COR-L47 (cell line): Measurements from ENCODE around the gene HMOX2.

Experiments
- DNase-seq: peaks from one replicate; lab custom pipeline; 2025; lab: John Stamatoyannopoulos, UW

Gene HMOX2

DNA sequence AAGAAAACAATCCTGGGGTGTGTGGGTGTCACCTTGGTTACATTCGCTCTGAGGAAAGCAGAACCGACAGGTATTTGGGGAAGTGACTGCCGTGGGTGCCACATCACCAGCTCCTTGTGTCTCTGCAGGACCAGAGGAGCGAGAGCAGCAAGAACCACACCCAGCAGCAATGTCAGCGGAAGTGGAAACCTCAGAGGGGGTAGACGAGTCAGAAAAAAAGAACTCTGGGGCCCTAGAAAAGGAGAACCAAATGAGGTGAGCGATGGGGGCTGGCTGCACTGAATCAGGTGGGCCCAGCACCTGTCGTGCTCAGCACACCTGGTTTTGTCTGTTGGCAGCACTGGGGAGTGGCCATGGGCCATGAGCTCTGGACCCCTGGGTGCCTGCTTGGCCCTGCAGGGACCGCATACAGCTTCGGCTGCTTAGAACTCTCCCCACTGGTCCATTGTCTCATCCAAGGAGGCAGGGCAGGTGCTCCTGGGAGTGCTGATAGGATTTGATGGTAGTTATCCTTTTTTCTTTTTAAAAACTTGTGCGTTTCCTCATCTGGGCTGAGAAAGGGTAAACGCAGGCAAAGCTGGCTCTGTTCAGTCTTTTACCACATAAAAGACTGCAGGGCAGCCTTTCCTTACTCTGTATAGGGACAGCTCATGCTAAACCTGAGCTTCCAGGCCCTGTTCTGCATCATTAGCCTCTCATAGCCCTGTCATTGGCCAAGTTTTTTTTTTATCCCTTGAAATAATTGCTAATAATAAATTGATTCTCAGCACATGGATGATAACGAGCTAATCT, 29.4 kb downstream of the HMOX2 start:
- no peak for DNase-seq

DNA sequence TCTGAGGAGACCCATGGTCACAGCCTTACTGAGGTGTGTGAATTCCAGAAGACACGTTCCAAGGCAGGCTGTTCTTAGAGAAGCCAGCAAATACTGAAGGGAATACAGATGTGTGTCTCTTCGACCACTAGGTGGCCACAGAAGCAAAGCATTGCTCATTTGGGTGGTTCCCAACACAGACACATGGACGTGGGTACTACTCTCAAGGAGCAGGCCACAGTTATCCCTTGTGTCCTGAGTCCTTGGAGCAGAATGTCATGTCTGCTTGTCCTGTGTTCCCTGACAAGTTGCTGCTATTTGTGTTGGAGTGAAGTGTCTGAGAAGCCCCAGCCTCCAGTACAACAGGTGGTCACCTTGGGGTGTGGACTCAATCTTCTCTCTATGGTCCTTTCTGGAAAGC, 30.3 kb downstream of the HMOX2 start:
- DNase-seq, result peak; percentile 62

DNA sequence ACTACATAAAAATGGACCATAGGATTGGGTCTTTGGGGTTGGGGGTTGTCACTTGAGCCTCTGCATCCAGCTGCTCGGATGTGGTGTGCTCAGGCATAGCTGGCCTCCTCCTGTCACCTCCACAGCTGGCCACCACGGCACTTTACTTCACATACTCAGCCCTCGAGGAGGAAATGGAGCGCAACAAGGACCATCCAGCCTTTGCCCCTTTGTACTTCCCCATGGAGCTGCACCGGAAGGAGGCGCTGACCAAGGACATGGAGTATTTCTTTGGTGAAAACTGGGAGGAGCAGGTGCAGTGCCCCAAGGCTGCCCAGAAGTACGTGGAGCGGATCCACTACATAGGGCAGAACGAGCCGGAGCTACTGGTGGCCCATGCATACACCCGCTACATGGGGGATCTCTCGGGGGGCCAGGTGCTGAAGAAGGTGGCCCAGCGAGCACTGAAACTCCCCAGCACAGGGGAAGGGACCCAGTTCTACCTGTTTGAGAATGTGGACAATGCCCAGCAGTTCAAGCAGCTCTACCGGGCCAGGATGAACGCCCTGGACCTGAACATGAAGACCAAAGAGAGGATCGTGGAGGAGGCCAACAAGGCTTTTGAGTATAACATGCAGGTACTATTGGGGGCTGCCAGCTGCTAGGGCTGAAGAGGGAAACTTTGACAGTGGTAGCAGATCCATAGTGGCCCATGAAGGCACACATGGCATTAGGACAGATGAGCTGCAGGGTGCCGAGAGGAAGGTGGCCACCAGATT, 31.6 kb downstream of the HMOX2 start:
- no peak for DNase-seq

DNA sequence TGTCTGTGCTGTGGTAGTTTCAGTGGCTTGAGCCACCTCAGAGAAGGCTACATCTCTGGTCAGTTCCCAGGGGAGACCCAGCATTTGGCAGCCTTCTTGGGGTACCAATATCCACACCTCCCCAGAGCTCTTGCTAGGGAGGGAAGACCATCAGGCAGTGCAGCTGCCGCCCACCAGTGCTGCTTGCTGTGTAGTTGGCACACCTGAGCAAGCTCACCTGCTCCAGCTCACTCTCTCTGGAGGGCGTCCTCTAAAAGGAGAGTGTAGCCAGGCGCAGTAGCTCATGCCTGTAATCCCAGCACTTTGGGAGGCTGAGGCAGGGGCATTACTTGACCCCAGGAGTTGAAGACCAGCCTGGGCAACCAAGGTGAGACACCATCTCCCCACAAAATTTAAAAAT, 32.6 kb downstream of the HMOX2 start:
- no peak for DNase-seq

DNA sequence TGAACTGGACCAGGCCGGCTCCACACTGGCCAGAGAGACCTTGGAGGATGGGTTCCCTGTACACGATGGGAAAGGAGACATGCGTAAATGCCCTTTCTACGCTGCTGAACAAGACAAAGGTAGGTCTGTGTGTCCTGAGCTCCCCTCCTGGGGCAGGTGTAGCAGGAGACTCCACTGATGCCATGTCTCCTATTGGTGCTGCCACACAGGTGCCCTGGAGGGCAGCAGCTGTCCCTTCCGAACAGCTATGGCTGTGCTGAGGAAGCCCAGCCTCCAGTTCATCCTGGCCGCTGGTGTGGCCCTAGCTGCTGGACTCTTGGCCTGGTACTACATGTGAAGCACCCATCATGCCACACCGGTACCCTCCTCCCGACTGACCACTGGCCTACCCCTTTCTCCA, 33.2 kb downstream of the HMOX2 start:
- DNase-seq, result no peak

DNA sequence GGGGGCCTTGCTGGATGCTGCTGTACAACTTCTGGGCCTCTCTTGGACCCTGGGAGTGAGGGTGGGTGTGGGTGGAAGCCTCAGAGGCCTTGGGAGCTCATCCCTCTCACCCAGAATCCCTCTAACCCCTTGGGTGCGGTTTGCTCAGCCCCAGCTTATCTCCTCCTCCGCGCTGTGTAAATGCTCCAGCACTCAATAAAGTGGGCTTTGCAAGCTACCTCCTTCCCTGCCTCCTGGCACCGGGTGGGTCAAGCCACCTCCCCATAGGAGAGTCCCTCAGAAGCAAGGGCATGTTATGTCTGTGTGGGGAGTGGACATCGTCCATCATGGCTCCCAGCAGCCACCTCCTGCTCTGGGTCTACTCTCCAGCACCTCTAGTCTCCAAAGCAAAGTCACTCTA, 33.9 kb downstream of the HMOX2 start:
- DNase-seq, result no peak

DNA sequence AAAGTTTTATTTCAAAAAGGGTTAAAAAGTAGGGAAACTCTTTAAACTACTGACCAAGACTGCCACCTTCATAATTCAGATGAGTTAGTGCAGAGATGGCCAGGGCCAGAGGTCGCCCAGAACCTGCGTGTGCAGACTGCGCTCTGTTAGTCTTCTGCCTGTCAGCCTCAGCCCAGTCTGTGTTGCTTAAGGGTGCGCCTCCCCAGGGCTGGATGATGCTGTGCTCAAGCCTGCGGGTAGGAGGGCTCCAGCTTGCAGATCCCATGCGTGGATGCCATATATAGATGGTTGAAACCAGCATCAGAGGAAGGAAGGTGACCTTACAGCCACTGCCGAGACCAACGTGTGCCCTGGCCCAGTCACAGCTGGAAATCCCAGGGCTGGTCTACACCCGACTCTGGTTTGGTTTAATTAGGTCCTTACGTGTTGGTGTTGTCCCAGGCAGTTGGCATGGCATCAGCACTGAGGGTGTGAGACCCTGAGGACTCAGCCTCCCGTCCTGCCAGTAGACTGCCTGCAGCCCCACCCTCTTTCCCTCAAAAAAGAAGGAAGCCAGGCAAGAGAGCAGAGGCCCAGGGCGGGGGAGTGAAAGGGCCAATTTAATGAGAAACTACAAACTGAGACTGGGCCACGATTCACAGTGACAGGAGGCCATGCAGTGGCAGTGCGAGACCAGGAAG, 34.7 kb downstream of the HMOX2 start:
- DNase-seq, result no peak

DNA sequence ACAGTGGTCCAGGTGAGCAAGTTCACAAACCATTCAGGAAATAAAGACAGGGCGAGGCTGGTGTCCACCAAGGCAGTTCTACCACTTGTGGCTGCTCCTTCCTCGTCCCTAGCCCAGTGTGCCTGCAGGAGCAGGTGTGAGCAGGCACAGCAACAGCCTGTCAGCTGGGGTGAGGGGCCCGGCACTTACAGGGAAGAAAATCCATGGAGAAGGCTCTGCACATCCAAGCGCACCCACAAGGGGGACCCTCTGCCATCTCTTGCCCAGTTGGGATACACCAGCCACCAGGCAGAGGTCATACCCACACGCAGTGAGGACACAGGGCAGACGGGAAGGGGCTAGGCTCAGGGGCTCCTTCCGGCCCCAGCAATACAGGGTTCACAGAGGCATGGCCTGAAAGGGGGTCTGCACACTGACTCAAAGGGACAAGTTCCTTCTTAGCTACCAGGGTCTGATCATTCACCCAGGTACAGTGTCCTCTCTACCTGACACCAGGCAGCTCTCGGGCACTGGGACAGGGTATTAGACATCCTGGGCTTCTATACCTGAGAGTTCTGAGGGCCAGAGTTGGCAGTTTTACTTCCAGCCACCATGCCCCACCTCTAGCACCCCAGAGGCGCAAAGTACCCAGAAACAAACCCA, 35.4 kb downstream of the HMOX2 start:
- peak; percentile 47 for DNase-seq

DNA sequence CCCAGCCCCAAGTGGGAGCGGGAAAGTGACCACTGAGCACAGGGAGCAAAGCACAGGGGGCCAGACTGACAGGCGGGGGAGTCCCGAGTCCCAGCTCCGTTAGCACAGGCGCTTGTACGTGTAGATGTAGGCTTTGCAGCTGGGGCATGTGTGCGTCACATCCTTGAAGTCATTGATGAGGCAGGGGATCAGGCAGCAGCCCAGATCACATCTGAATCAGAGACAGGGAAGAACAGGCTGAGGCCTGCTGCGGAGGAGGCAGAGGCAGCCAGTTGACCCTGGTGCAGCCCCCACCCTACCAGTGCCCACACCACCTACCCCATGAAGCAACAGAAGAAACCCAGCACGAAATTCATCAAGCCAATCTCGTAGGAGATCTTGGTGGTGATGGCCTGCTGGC, 36.3 kb downstream of the HMOX2 start:
- DNase-seq, result no peak

DNA sequence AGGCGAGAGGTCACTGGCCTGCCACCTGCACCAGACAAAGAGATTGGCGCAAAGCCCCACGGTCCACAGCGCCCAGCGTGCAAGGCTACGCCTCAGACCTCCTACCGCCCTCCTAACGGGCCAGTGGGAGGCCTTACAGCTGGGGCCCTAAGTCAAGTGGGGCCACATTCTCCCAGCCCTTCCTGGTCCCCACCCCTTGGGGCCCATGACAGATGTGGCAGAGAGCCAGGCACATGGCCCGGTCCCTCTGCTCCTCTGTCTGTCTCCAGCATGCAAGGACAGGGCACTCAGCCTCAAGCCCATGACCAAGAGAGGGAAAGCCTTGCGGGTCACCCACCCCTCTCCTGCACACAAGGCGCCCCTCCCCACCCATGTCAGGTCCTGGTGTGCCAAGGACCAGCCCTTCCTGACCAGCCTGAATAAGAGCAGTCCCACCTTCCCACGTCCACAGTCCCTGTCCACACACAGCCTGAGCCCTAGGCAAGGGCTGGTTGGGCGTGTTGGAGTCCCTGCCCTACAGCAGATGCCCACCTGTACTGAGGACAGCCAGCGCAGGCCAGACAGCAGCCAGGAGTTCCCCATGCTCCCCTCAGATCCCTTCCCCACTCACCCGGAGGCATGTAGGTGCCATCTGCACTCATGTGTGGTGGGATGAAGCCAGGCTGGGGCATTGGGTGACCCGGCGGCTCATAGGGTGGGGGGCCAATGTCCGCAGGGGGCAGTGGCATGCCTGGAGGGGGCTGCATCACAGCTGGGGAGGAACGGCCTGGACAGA, 37.1 kb downstream of the HMOX2 start:
- DNase-seq, result no peak

DNA sequence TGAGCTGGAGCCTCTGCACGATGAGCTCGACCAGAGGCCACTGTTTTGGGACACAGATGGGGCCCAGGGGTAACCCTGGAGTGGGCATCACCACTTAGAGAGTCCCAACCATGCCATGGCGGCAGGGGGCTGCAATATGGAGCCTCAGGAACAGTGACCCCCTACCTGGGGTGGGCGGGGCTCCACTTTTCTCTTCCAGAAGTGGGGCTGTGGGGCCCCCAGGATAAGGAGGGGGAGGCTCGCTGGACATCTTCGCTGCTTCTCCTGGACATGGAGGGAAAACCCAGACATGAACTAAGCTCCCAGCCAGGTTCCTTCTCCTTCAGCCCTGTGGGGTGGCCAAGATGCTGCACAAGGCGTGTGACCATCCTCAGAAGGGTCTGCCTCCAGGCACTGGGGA, 37.7 kb downstream of the HMOX2 start:
- no peak for DNase-seq

DNA sequence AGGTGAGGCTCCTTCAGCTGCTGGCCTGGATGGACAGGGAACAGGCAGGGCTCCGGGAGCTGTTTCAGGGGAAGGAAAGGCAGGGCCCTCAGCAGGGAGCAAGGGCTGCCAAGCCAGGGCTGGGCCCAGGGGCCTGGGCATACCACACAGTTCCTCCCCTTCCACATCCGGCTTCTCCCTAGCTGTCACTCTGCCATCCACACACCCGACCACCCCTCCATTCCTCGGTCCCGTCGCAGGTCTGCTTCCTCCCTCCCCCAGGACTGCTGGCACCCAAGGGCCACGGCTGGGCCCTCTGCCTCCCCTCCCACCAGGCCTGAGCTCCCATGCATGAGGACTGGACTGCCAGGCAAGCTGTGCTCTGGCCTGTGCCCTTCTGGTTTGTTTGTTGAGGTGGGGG, 38.4 kb downstream of the HMOX2 start:
- no peak for DNase-seq

DNA sequence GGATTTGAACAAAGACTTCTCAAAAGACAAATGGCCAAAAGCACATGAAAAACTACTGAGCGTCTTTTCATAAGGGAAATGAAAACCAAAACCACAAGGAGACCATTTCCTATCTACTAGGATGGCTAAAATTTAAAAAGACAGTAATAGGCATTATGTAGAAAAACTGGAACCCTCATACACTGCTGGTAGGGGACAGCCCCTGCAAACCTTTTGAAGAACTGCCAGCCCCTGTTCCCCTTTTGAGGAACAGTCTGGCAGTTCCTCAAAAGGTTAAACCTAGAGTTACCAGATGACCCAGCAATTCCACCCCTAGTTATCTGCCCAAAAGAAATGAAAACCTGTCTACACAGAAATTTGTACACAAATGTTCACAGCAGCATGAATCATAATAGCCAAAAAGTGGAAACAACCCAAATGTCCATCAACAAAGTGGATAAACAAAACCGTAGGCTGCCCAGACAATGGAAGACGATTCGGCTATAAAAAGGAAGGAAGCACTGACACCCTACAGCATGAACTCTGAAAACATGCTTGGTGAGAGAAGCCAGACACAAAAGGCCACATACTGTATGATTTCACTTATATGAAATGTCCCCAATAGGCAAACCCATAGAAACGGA, 39.5 kb downstream of the HMOX2 start:
- no peak for DNase-seq

DNA sequence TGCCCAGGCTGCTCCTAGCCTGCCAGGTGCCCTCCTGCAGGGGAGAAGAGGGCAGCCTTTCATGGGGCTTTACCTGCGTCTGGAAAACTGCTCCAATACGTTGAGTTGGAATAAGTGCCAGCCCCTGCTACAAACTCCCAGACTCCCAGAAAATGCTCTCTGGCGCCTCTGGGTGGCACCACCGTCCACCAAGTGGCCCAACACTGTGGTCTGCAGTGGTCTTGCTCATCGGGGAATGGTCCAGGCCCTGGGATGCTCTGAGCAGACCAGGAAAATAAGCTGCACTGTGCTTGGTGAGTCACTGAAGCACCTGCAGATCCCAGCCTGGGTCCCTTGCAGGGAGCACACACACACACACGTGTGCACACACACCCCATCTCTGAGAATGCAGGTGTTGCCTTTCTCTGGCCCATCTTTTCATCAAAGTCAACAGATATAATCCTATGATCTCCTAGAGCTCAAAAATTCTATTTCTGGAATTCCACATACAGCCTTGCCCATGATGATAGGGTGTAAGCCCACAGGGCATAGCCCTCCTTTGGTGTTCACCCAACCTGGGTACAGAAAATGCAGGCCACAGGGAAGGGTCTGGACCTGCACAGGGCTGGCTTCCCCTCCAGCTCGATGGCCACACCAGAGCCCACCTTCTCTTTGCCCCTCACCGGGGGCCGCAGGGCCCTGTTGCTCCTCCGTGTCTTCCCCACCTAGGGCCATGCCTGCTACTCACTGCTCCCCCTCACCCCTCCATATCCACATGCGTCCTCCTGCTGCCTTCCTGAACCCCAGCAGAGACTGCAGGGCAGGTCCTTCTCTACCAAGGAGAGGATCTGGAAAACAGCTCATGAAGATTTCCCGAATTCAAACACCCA, 41.8 kb downstream of the HMOX2 start:
- DNase-seq, result peak; percentile 46

DNA sequence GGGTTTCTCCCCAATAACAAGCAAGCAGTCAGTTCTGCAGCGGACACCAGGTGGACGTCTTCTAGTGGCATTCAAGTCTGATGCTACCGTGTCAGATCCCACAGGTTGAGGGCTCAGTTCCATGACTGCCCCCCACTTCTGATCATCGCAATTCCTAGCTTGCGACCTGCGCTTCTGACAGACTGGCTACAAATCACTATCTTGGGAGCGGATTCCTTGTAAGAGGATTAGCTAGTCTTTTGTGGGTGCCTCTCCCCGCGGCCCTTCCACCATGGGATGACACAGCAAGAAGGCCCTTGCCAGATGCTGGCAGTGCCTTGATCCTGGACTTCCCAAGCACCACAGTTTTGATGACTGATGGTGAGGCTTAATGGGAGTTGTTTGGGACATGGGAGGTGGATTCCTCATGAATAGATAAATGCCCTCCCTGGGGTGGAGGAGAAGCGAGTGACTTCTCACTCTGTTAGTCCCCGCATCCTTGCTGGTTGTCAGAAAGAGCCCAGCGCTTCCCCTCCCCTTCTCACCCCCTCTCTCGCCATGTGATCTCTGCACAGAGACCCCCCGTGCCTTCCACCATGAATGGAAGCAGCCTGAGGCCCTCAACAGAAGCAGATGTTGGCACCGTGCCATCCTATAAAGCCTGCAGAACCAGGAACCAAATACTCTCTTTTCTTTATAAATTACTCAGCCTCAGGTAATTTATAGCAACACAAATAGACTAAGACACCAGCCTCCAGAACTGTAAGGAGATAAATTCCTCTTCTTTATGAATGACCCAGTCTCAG, 43.3 kb downstream of the HMOX2 start:
- DNase-seq, result no peak

DNA sequence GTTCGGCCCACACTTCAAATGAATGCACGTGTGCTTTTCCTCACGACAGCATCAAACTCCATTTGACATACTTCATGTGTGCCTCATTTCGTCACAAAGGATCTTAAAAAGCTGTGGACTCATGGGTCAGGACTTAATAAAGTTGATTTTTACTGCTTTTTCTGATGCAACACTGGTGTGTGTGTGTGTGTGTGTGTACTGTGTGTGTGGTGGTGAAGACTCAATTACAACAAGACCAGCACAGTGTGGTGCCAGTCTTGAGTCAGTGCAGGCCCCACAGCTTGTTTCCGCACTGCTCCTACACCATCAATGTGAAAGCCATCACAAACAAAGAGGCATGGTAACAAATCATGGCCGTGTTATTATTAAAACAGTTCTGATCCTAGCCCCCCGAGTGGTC, 44.7 kb downstream of the HMOX2 start:
- no peak for DNase-seq

DNA sequence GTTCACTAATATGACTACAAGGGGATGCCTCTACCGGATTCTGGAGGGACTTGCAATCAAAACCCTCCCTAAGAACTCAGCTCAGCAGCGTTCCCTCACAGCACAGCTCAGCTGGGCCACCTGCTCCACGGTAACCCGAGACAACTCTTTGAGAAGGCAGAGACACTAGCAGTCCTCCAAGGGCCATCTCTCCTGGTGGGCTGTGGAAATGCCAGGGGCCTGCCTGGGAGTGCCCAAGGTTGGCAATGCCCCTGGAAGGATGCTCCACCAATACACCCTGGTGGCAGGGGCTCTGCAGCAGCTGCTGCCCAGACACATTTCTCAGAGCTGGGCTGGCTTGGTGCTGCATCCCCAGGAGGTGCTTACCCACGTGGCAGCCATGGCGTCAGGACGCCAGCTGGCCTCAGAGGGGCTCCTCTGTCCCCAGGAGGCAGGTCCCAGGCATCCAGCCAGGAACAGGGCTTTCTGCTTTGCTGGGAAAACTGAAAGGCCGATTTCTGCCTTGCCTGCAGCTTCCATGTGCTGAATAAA, 45.9 kb downstream of the HMOX2 start:
- peak; percentile 97 for DNase-seq

DNA sequence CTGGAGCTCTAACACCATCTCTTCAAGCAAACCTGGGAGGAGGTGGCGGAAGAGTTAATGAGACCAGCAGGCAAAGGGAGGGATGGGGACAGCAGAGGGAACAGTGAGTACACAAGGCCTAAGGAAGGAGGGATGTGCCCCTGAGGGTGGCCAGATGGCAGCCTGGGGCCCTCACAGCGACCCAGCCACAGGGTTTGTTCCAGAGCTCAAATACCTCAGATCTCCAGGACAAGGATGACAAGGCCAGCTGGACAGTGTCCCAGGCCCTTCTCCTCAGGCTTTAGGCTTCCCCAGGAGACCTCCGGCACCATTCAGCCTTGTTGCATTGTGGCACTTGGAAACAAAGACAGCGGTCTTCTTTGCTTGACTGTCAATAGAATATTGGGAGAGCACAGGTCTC, 47.5 kb downstream of the HMOX2 start:
- no peak for DNase-seq

DNA sequence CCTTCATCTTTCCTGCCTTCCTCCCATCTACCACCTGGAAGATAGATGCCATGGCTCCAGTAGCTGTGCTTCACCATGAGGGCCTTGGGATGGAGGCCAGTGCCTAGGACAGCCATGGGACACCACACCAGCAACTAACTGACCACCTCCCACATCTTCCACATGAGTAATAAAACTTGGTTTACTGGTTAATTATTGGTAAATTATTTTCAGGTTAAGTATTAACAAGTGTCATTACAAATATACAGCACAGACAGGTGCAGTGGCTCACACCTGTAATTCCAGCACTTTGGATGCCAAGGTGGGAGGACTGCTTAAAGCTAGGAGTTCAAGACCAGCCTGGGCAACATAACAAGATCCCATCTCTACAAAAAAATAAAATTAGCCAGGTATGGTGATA, 48.4 kb downstream of the HMOX2 start:
- DNase-seq, result no peak
